IMR-90 (cell line): ENCODE data around the gene RCAN2. TPM values are rescaled to one million over a fixed set of nuclear protein-coding genes. Genes with fewer than 3 reads are reported as not detected.

Experiments
- ATAC-seq: fragments of 200-7000 bp; cut with Tn5 transposase; 2 replicates; pipeline ENCODE4 v1.9.1; 2020; ENCODE audit warnings: low read depth, mild to moderate bottlenecking, moderate library complexity
- BruUV-seq: library from RNA; stranded (reverse); fragments of 400-500 nt; replicated peaks from 2 replicates; lab custom pipeline; 2021; lab: Mats Ljungman, UMichigan
- CTCF ChIA-PET: fragments of 300-600 bp; formaldehyde crosslinking; extraction: SDS; loops from one replicate; lab custom pipeline; 2021; ENCODE audit warnings: antibody characterized with exemption; lab: Yijun Ruan, JAX
- POLR2A ChIA-PET: fragments of 300-600 bp; sonication (Branson Sonifier 250); formaldehyde crosslinking; loops from one replicate; lab custom pipeline; 2022; ENCODE audit warnings: antibody characterized with exemption; ENCODE audit not compliant: unreplicated experiment; lab: Charles Lee
- DNase-seq: peaks from one replicate; pipeline ENCODE4 v3.0.0; 2013
- H2AFZ ChIP-seq: replicated peaks from 2 replicates; pipeline ENCODE3; 2013; ENCODE audit warnings: low read length, mild to moderate bottlenecking; ENCODE audit not compliant: poor library complexity
- H2AK5ac ChIP-seq: 2 replicates; pipeline ENCODE4 v1.6.1; 2013; ENCODE audit warnings: low read depth, low read length, inconsistent platforms
- H2AK9ac ChIP-seq: replicated peaks from 2 replicates; pipeline ENCODE3; 2013; ENCODE audit warnings: mild to moderate bottlenecking, low read depth, low read length, moderate library complexity; ENCODE audit not compliant: poor library complexity
- H2BK120ac ChIP-seq: 2 replicates; pipeline ENCODE4 v1.6.1; 2013; ENCODE audit warnings: low read depth, low read length, inconsistent platforms
- H2BK15ac ChIP-seq: 3 replicates; pipeline ENCODE4 v1.6.1; 2013; ENCODE audit warnings: low read depth, low read length, inconsistent platforms
- H2BK20ac ChIP-seq: 2 replicates; pipeline ENCODE4 v1.6.1; 2013; ENCODE audit warnings: low read depth, mild to moderate bottlenecking, inconsistent platforms, low read length, moderate library complexity
- H2BK5ac ChIP-seq: 2 replicates; pipeline ENCODE4 v1.6.1; 2013; ENCODE audit warnings: mild to moderate bottlenecking, low read depth, low read length, inconsistent platforms; ENCODE audit not compliant: poor library complexity, severe bottlenecking
- H3K14ac ChIP-seq: replicated peaks from 2 replicates; pipeline ENCODE4 v1.6.1; 2013; ENCODE audit warnings: low read depth, low read length, inconsistent platforms
- H3K18ac ChIP-seq: 2 replicates; pipeline ENCODE4 v1.6.1; 2013; ENCODE audit warnings: low read depth, low read length, control low read depth
- H3K23ac ChIP-seq: 2 replicates; pipeline ENCODE4 v1.6.1; 2013; ENCODE audit warnings: low read depth, low read length, inconsistent platforms
- H3K27ac ChIP-seq: 2 replicates; pipeline ENCODE4 v1.5.1; 2013; ENCODE audit warnings: mild to moderate bottlenecking, control low read depth, low read length; ENCODE audit not compliant: insufficient read depth
- H3K27me3 ChIP-seq: 2 replicates; pipeline ENCODE4 v1.6.1; 2013; ENCODE audit warnings: low read length; ENCODE audit not compliant: control insufficient read depth, insufficient read depth
- H3K36me3 ChIP-seq: 2 replicates; pipeline ENCODE4 v1.6.1; 2013; ENCODE audit warnings: low read length, mixed read lengths; ENCODE audit not compliant: control insufficient read depth, insufficient read depth
- H3K4ac ChIP-seq: 2 replicates; pipeline ENCODE4 v1.6.1; 2013; ENCODE audit warnings: low read depth, low read length, inconsistent platforms
- H3K4me1 ChIP-seq: 2 replicates; pipeline ENCODE4 v1.6.1; 2013; ENCODE audit warnings: low read length, mixed read lengths; ENCODE audit not compliant: control insufficient read depth, insufficient read depth
- H3K4me2 ChIP-seq: 2 replicates; pipeline ENCODE4 v1.6.1; 2013; ENCODE audit warnings: low read depth, mild to moderate bottlenecking, control low read depth, low read length, moderate library complexity
- H3K4me3 ChIP-seq: 2 replicates; pipeline ENCODE4 v1.5.1; 2013; ENCODE audit warnings: low read depth, mild to moderate bottlenecking, control low read depth, low read length, moderate library complexity; ENCODE audit not compliant: insufficient read depth
- H3K56ac ChIP-seq: 2 replicates; pipeline ENCODE4 v1.6.1; 2013; ENCODE audit warnings: low read length, inconsistent platforms; ENCODE audit not compliant: insufficient read depth; ENCODE audit errors: extremely low read depth
- H3K79me1 ChIP-seq, 2 experiments: 2 replicates each; pipeline ENCODE4 v1.6.1; 2013; ENCODE audit warnings: low read length in 2 of 2, inconsistent platforms in 1 of 2, low read depth in 1 of 2
- H3K9ac ChIP-seq: 2 replicates; pipeline ENCODE4 v1.6.1; 2013; ENCODE audit warnings: low read depth, low read length, control low read depth
- H3K9me1 ChIP-seq: 2 replicates; pipeline ENCODE4 v1.6.1; 2013; ENCODE audit warnings: low read length, inconsistent platforms; ENCODE audit not compliant: insufficient read depth
- H3K9me3 ChIP-seq: 2 replicates; pipeline ENCODE4 v1.6.1; 2013; ENCODE audit warnings: low read length; ENCODE audit not compliant: control insufficient read depth, insufficient read depth
- H4K20me1 ChIP-seq: 2 replicates; pipeline ENCODE4 v1.6.1; 2013; ENCODE audit warnings: low read length, inconsistent platforms; ENCODE audit not compliant: insufficient read depth
- H4K5ac ChIP-seq: 2 replicates; pipeline ENCODE4 v1.6.1; 2013; ENCODE audit warnings: mild to moderate bottlenecking, low read depth, low read length, control low read depth
- H4K8ac ChIP-seq, 2 experiments: 2 replicates each; pipeline ENCODE4 v1.6.1; 2013; ENCODE audit warnings: low read depth in 2 of 2, low read length in 2 of 2, control low read depth in 1 of 2, inconsistent platforms in 1 of 2
- H4K91ac ChIP-seq: 2 replicates; pipeline ENCODE4 v1.6.1; 2013; ENCODE audit warnings: low read depth, low read length, inconsistent platforms; ENCODE audit not compliant: insufficient read depth
- BHLHE40 ChIP-seq: fragments of 150-350 bp; IDR thresholded peaks from 2 replicates; pipeline ENCODE4 v1.6.1; 2016; ENCODE audit warnings: mild to moderate bottlenecking, low read depth, low read length
- CEBPB ChIP-seq: IDR thresholded peaks from 2 replicates; pipeline ENCODE4 v1.6.1; 2012; ENCODE audit warnings: low read depth, low read length, improper control_type of control experiment
- CHD1 ChIP-seq: IDR thresholded peaks from 2 replicates; pipeline ENCODE4 v1.6.1; 2012; ENCODE audit warnings: low read depth, low read length, improper control_type of control experiment
- NFE2L2 ChIP-seq: fragments of 150-350 bp; IDR thresholded peaks from 2 replicates; pipeline ENCODE4 v1.6.1; 2016; ENCODE audit warnings: low read depth, mild to moderate bottlenecking, low read length
- POLR2A ChIP-seq: IDR thresholded peaks from 2 replicates; pipeline ENCODE4 v1.6.1; 2012; ENCODE audit warnings: mild to moderate bottlenecking, low read depth, low read length
- RAD21 ChIP-seq: IDR thresholded peaks from 2 replicates; pipeline ENCODE4 v1.6.1; 2012; ENCODE audit warnings: low read length, improper control_type of control experiment
- RCOR1 ChIP-seq: IDR thresholded peaks from 2 replicates; pipeline ENCODE4 v1.6.1; 2012; ENCODE audit warnings: mild to moderate bottlenecking, low read length, improper control_type of control experiment; ENCODE audit not compliant: insufficient replicate concordance
- RFX5 ChIP-seq: IDR thresholded peaks from 2 replicates; pipeline ENCODE4 v1.8.0; 2012; ENCODE audit warnings: low read depth, mild to moderate bottlenecking, low read length, moderate library complexity
- SMC3 ChIP-seq: fragments of 150-350 bp; IDR thresholded peaks from 2 replicates; pipeline ENCODE4 v1.6.1; 2016; ENCODE audit warnings: low read depth, mild to moderate bottlenecking, antibody characterized with exemption, low read length, moderate library complexity
- WGBS, 2 experiments: methylation state at CpG; one replicate each; pipeline versions ENCODE4 v1.1.5 to v1.1.7; 2013; ENCODE audit warnings: missing lambda C conversion rate in 2 of 2; ENCODE audit not compliant: insufficient read length in 1 of 2; ENCODE audit errors: extremely low coverage in 2 of 2; 5-methylcytosine and 5-hydroxymethylcytosine counted together
- dilution Hi-C: fragments of 300-500 bp; cut with HindIII; formaldehyde crosslinking; loops from one replicate; pipeline ENCODE4 v1.14.3; 2018; ENCODE audit warnings: low sequenced_read_pairs; ENCODE audit not compliant: unreplicated experiment
- in situ Hi-C: fragments of 300-500 bp; cut with MboI; formaldehyde crosslinking; loops from 3 replicates; pipeline ENCODE4 v1.14.3; 2019; ENCODE audit warnings: low sequenced_read_pairs, inconsistent platforms, mixed read lengths
- intact Hi-C: fragments of 100-400 bp; cut with micrococcal nuclease; formaldehyde crosslinking; loops from 2 replicates; pipeline ENCODE4 v1.10.0; 2022
- polyA plus RNA-seq, 3 experiments: library from polyadenylated mRNA; depleted of rRNA; stranded (reverse); fragments of >200 nt; gene quantifications; 2 replicates each; pipeline ENCODE4 v1.2.3, GENCODE V29; 2012; ENCODE audit warnings: low replicate concordance in 1 of 3
- total RNA-seq: library from RNA; depleted of rRNA; stranded (reverse); fragments of >200 nt; gene quantifications from 2 replicates; pipeline ENCODE4 v1.2.3, GENCODE V29; 2012
- TF ChIP-seq, protein P1 (sequence below): fragments of 150-350 bp; IDR thresholded peaks from 2 replicates; pipeline ENCODE4 v1.6.1; 2016; ENCODE audit warnings: low read depth, mild to moderate bottlenecking, low read length, moderate library complexity, borderline replicate concordance
- TF ChIP-seq, protein P2 (sequence below): fragments of 150-350 bp; IDR thresholded peaks from 2 replicates; pipeline ENCODE4 v1.6.1; 2017; ENCODE audit warnings: mild to moderate bottlenecking, antibody characterized with exemption, low read length, low read depth

The RCAN2 gene
- total and polyA plus RNA-seq, 2 of the 4 experiments (the other 2 are of a cell fraction), result 1.3 to 1.8 TPM

DNA sequence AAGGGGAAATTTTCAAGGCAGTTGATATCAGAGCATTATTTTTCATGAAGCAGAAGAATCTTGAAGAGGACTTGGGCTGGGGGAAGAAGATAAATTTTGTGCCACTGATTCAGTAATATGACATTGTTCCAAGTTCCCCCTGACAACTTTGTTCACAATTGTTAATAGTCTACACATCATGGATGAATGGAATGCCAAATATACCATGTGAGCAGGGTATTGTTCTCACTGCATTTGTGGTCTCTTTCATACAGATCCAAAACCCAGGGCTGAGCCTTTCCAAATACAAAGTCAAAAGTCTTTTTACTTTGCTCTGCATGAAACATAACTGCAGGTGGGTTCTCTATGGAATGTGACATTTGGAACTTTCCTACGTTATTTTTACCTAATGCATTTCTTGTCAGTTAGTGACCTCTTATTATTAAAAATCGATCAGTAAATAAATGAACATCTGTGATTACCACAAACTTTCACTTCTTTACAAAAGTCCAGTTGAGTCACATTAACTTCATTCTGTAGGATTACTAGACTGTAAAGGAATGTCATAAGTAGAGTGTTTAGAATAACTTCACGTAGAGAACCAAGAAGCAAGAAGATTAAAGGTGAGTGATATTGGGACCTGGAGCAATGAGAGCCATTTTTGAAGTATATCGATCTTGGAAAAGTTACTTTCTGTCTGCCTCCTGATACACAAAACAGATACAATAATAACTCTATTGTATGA lies 100.9 kb downstream of the RCAN2 start:
- H3K27me3 ChIP-seq, result no peaks in the 10 kb centered on the region
- in situ Hi-C loops (no loop called here), intact Hi-C loops (no loop called here), dilution Hi-C loops (no loop called here)
- H2AFZ ChIP-seq, result no peak overlapping the region
- DNase-seq, result no peak
- H3K4ac ChIP-seq, result no peak overlapping the region
- H3K4me1 ChIP-seq, result no peaks in the 10 kb centered on the region
- H3K56ac ChIP-seq, result no peak overlapping the region
- H4K20me1 ChIP-seq, result no peaks in the 10 kb centered on the region
- no peak overlapping the region for H3K27ac ChIP-seq
- no peaks in the 10 kb centered on the region for H3K79me1 ChIP-seq
- no peaks in the 10 kb centered on the region for H3K9me3 ChIP-seq
- no peak overlapping the region for H4K91ac ChIP-seq
- H3K36me3 ChIP-seq, result no peaks in the 10 kb centered on the region
- no peak overlapping the region for H3K4me3 ChIP-seq
- H3K18ac ChIP-seq, result no peak overlapping the region
- H3K4me2 ChIP-seq, result no peak overlapping the region
- no peak overlapping the region for H2BK20ac ChIP-seq
- no TSS peak for BruUV-seq
- no peak overlapping the region for H3K14ac ChIP-seq
- ChIA-PET CTCF (no interaction called here), POLR2A (no interaction called here)
- no peak overlapping the region for H2BK15ac ChIP-seq
- H2AK5ac ChIP-seq, result no peak overlapping the region
- H3K9me1 ChIP-seq, result no peaks in the 10 kb centered on the region
- no peak overlapping the region for H2AK9ac ChIP-seq
- H2BK5ac ChIP-seq, result no peak overlapping the region
- no CpG with 5 or more reads among the region's 4 CpGs for WGBS, 2 experiments
- H4K5ac ChIP-seq, result no peak overlapping the region
- no peak for ATAC-seq
- no peak overlapping the region for H4K8ac ChIP-seq
- no peak overlapping the region for H3K9ac ChIP-seq
- no peak overlapping the region for H2BK120ac ChIP-seq
- TF ChIP-seq NFE2L2, result no peak
- TF ChIP-seq, protein P1, sequence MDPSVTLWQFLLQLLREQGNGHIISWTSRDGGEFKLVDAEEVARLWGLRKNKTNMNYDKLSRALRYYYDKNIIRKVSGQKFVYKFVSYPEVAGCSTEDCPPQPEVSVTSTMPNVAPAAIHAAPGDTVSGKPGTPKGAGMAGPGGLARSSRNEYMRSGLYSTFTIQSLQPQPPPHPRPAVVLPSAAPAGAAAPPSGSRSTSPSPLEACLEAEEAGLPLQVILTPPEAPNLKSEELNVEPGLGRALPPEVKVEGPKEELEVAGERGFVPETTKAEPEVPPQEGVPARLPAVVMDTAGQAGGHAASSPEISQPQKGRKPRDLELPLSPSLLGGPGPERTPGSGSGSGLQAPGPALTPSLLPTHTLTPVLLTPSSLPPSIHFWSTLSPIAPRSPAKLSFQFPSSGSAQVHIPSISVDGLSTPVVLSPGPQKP, result no peak
- TF ChIP-seq RFX5, result no peak
- TF ChIP-seq, protein P2, sequence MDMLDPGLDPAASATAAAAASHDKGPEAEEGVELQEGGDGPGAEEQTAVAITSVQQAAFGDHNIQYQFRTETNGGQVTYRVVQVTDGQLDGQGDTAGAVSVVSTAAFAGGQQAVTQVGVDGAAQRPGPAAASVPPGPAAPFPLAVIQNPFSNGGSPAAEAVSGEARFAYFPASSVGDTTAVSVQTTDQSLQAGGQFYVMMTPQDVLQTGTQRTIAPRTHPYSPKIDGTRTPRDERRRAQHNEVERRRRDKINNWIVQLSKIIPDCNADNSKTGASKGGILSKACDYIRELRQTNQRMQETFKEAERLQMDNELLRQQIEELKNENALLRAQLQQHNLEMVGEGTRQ, result no peak
- no peak for TF ChIP-seq CHD1
- TF ChIP-seq RCOR1, result no peak
- no peak for TF ChIP-seq BHLHE40
- no peak for TF ChIP-seq CEBPB
- no peak for TF ChIP-seq RAD21
- no peak for TF ChIP-seq POLR2A
- TF ChIP-seq SMC3, result no peak
- H3K23ac ChIP-seq, result no peak overlapping the region
